GM18867 (cell line): ENCODE measurements around the gene SRD5A1.

Source experiments
- ATAC-seq: cut with Tn5 transposase; IDR thresholded peaks from one replicate; pipeline ENCODE4 v1.9.1; 2021; ENCODE audit warnings: mild to moderate bottlenecking, moderate library complexity; ENCODE audit not compliant: unreplicated experiment

The SRD5A1 gene

DNA sequence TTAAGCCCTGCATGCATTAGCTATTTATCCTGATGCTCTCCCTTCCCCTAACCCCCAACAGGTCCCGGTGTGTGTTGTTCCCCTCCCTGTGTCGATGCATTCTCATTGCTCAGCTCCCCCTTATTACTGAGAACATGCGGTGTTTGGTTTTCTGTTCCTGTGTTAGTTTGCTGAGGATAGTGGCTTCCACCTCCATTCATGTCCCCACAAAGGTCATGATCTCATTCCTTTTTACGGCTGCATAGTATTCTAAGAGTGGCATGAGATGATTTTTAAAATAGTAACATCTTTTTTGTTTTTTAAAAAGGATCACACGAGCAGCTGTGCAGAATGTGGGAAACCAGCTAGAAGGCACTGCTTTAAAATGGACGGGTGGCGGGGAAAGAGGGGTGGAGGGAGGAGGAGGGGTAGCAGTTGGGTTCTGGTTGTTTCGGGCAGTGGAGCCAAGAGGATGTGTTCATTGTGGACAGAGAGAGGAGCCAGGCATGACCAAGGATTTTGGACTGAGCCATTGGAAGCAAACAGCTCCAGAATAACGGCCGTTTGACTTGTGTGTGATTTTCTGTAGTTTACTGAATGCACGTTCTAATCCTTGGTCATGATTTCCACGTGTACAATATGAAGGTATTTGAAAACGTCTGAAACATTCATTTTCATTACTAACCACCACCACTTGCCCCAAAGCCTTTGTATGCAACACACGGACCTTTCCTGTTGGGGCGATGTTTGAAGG lies 78.3 kb downstream of the SRD5A1 start:
- ATAC-seq = no peak

GRCh38 chr5:6712142-6712576 lies 78.9 kb downstream of the SRD5A1 start:
- no peak for ATAC-seq

- peak; percentile 64 for ATAC-seq
These were observed 79.5 kb downstream of the SRD5A1 start for GRCh38 chr5:6712577-6713273.

DNA sequence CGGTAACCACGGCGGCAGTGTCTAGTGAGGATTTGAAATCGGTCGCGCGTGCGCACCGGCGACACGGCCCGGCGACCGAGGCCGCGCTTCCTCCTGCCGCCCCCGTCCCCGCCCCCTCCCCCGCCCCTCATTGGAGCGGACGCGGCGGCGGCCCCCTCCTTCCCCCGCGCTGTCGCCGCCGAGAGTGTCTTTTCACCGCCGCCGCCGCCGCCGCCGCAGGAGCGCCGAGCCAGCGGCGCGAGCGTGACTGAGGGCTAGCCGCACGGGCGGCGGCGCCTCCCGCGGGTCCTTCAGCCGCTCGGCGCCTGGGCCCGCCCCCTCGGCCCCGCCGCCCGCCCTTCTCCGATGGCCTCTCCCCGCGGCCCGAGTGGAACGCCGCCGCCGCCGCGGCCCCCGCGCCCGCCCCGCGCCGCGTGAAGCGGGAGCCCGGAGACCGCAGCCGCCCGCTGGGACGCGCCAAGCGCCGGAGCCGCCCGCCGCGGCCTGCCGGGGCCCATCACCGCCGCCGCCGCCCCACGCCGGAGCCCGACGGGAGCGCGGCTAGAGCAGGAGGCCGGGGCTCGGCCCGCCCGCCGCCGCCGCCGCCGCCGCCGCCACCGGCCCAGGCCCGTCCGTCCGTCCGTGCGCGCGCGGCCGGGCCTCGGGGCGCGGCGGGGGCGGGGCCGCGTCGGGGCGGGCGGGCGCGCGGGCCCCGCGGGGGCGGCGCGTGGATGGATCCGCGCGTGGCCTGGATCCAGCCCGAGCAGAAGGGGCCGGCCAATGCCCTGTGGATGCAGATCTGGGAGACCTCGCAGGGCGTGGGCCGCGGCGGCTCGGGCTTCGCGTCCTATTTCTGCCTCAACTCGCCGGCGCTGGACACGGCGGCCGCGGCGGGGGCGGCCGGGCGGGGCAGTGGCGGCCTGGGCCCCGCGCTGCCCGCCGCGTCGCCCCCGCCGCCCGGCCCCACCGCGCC lies 80.3 kb downstream of the SRD5A1 start, which contains the start of gene TENT4A:
Gene TENT4A, plus strand, starts transcription at position 159 of the 952 bp plus-strand sequence. Its CDS starts 552 bp downstream, at position 711.
- peak; percentile 14 for ATAC-seq

- no peak for ATAC-seq
These were observed 81.2 kb downstream of the SRD5A1 start for GRCh38 chr5:6714226-6715041.

DNA sequence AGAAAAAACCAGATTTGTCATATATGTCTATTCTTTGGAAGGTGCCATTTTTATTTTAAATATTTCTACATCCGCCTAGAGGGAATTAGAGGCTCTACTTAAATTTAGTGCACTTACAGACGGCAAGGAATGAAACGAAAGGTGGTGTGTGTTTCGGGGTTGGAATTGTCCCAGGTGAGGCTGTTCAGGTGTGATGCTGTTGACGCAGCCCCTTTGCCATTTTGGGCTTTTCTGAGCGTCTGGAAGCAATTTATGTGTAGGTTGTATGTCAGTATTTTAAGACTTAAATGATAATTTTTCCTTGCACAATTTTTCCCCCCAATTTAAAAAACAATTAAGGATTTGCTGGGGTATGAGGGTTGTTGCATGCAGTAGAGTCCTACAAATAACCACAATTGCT lies 82.0 kb downstream of the SRD5A1 start:
- ATAC-seq = no peak

GRCh38 chr5:6715758-6716628 lies 82.8 kb downstream of the SRD5A1 start:
- no peak for ATAC-seq

DNA sequence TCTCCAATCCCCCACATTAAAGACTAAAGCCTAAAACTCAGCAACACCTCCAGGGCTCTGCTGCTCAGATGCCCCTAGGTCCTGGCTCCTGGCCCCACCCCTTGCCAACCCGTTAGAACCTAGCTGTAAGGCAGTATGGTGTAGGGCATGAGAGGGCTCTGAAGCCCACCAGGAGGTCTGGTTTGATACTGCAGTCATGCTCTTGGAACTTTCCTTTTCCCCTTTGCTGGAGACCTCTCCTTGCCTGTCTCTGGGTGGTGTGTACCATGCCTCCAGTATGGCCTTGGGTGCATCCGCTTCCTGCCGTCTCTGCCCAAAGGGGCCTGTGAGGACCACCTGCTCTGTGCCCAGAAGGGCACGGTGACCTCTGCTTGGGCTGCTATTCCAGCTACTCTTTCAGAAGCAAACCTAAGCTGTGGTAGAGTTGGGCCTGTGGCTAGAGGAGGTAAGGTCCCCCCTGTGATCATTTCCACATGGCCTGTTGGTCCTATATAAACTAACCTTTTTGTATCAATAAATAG lies 83.4 kb downstream of the SRD5A1 start:
- ATAC-seq = no peak

- no peak for ATAC-seq
These were observed 84.0 kb downstream of the SRD5A1 start for GRCh38 chr5:6717247-6717646.

DNA sequence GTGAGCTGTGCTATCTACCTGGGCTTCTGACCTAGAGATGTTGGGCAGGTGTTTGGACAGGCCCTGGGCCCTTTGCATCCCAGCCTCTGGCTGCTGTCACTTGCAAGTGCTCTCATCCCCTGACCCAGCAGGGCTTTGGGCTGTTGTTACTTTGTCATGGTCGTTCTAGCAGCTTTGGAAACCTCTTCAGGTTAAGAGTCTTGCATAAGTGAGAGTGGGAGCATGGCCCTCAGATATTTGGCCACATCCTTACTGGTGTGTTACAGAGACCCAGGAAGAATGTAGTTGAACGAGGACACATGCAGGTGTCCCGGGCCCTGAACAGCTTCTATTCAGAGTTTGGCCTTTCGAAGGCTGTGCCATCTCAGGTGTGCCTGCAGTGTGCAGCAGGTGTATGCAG lies 84.4 kb downstream of the SRD5A1 start:
- no peak for ATAC-seq

- ATAC-seq = no peak
These were observed 85.0 kb downstream of the SRD5A1 start for GRCh38 chr5:6718161-6718681.

- no peak for ATAC-seq
These were observed 85.5 kb downstream of the SRD5A1 start for GRCh38 chr5:6718718-6719117.

GRCh38 chr5:6719417-6719816 lies 86.2 kb downstream of the SRD5A1 start:
- no peak for ATAC-seq

- ATAC-seq = no peak
These were observed 86.8 kb downstream of the SRD5A1 start for GRCh38 chr5:6719896-6720560.

GRCh38 chr5:6720561-6720921 lies 87.3 kb downstream of the SRD5A1 start:
- no peak for ATAC-seq

GRCh38 chr5:6721442-6721841 lies 88.2 kb downstream of the SRD5A1 start:
- ATAC-seq = no peak

DNA sequence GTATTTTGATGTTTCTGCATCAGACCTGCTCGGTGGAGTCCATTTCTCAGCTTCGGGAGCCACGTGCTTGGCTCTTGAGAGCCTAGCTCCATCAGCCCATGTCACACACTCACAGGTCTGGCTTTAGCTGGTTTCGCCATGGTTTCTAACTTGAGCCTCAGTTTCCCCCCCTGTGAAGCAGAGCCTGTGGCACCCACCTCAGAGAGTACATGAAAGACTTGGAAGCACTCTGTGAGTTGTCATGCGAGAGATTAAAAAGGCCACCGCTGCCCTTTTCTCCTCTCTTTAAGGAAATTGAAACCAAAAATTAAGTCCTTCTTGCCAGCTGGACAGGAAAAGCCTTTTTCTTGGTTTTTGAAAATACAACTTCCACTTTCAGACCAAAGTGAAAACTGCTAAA lies 88.8 kb downstream of the SRD5A1 start:
- ATAC-seq = peak; percentile 51

DNA sequence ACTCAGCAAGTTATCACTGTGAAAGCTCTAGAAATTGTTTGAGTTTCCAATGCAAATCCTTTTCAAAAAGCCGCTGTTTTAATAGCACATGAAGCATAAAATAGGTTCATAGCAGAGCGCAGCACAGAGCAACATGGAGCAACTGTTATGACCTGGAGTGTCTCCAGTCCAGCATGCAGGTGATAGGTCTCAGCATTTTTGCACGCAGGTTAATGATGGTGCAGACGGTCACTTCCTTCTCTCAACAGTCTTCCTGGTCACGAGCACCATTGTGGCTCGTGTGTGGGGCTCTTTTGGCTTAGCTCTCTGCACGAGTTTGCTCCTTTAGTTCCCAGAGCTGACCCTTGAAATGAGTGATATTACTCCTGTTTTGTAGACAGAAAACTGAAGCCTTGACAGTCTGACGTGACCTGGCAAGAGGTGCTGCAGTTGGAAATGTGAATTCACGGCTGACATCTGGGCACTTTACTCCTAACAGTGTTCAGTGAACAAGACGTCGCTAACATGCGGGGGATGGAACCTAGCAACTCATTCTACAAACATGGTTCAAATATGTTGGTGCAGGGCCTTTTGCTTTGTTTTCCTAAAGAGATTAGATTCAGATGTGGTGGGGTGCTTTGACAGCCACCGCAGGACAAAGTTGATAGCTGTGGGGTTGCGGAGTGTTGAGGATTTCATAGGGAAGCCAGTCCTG lies 90.0 kb downstream of the SRD5A1 start:
- no peak for ATAC-seq
